Measurements from ENCODE around the gene ASB3.

- no peak for TF ChIP-seq POLR2A (IDR thresholded peaks at IDR 0.05; ENCODE audit: low read depth)
- TF ChIP-seq CTCF (IDR thresholded peaks at IDR 0.05), result no peak
- no peak for TF ChIP-seq POLR2AphosphoS5 (IDR thresholded peaks at IDR 0.05)
- no peak for TF ChIP-seq EP300 (IDR thresholded peaks at IDR 0.05)
Observed at GRCh38 chr2:53820711-53821110, 34.0 kb upstream of the ASB3 start.
